Activated naive CD8-positive, alpha-beta T cell treated with anti-CD3 and anti-CD28 coated beads, Interleukin-2, amount 50 U/mL, for 16 hours (primary cell): ENCODE results near the gene RIOX2.

Experiments used
- DNase-seq: peaks from one replicate; pipeline ENCODE4 v3.0.0-alpha.2; 2020; ENCODE audit warnings: low read depth, low spot score

Gene RIOX2

GRCh38 chr3:97954228-97954827 is 17.9 kb downstream of the RIOX2 start:
- DNase-seq = no peak

- DNase-seq = no peak
These were observed 19.4 kb downstream of the RIOX2 start for GRCh38 chr3:97952872-97953271.

- no peak for DNase-seq
These were observed 20.0 kb downstream of the RIOX2 start for GRCh38 chr3:97952280-97952679.

- DNase-seq = no peak
These were observed 21.9 kb downstream of the RIOX2 start for GRCh38 chr3:97950360-97950759.

- no peak for DNase-seq
These were observed 22.5 kb downstream of the RIOX2 start for GRCh38 chr3:97949743-97950142.

- no peak for DNase-seq
These were observed 23.1 kb downstream of the RIOX2 start for GRCh38 chr3:97949110-97949485.

- DNase-seq = no peak
These were observed 23.7 kb downstream of the RIOX2 start for GRCh38 chr3:97948351-97949109.

- DNase-seq = no peak
These were observed 29.3 kb downstream of the RIOX2 start for GRCh38 chr3:97942801-97943546.

- no peak for DNase-seq
These were observed 32.2 kb downstream of the RIOX2 start for GRCh38 chr3:97940034-97940433.

GRCh38 chr3:97939401-97939800 is 32.8 kb downstream of the RIOX2 start:
- no peak for DNase-seq

- no peak for DNase-seq
These were observed 33.8 kb downstream of the RIOX2 start for GRCh38 chr3:97938444-97938843.

- DNase-seq = no peak
These were observed 35.0 kb downstream of the RIOX2 start for GRCh38 chr3:97937205-97937604.

- DNase-seq = no peak
These were observed 36.4 kb downstream of the RIOX2 start for GRCh38 chr3:97935842-97936241.

GRCh38 chr3:97934980-97935695 is 37.1 kb downstream of the RIOX2 start:
- DNase-seq = no peak

- DNase-seq = no peak
These were observed 39.8 kb downstream of the RIOX2 start for GRCh38 chr3:97932387-97932801.

GRCh38 chr3:97931218-97931617 is 41.0 kb downstream of the RIOX2 start:
- no peak for DNase-seq

GRCh38 chr3:97930018-97930417 is 42.2 kb downstream of the RIOX2 start:
- DNase-seq = no peak

- no peak for DNase-seq
These were observed 43.2 kb downstream of the RIOX2 start for GRCh38 chr3:97928986-97929385.

- no peak for DNase-seq
These were observed 44.5 kb downstream of the RIOX2 start for GRCh38 chr3:97927704-97928103.

GRCh38 chr3:97917813-97918536 is 54.3 kb downstream of the RIOX2 start:
- DNase-seq = no peak

- no peak for DNase-seq
These were observed 55.7 kb downstream of the RIOX2 start for GRCh38 chr3:97916576-97916975.
